Lower leg skin (tissue), 4 donors: ENCODE data around the gene MAGI2. TPM values are rescaled to one million over a fixed set of nuclear protein-coding genes. Genes with fewer than 3 reads are reported as not detected.
"Not testable (repeated sequence)": the region's sequence is repeated elsewhere in the genome, so short reads cannot be mapped to it uniquely, and the experiment has no call there.

Source experiments
- DNase-seq, 2 donors: peaks; one replicate each; pipeline ENCODE4 v3.0.0-alpha.2; 2019; ENCODE audit warnings: low spot score in 2 of 2
- H3K4me3 ChIP-seq: fragments of 200-600 bp; sonication (generic); 2 replicates; pipeline ENCODE4 v1.5.1; 2017; ENCODE audit warnings: mild to moderate bottlenecking, low read depth; ENCODE audit not compliant: poor library complexity, severe bottlenecking
- CTCF ChIP-seq, 3 donors: fragments of 450-650 bp; IDR thresholded peaks; one replicate each; pipeline ENCODE4 v1.5.1; 2016; ENCODE audit warnings: antibody characterized with exemption in 3 of 3, mild to moderate bottlenecking in 3 of 3, moderate library complexity in 2 of 3
- POLR2A ChIP-seq, 2 donors: fragments of 450-650 bp; IDR thresholded peaks; one replicate each; pipeline ENCODE4 v1.6.1; 2016 to 2017; ENCODE audit warnings: antibody characterized with exemption in 2 of 2, mild to moderate bottlenecking in 1 of 2, moderate library complexity in 1 of 2
- WGBS, 2 donors: methylation state at CpG; one replicate each; pipeline ENCODE4 v1.1.5; 2018; 5-methylcytosine and 5-hydroxymethylcytosine counted together
- intact Hi-C: fragments of 100-400 bp; cut with DNase I; formaldehyde crosslinking; loops from one replicate; pipeline ENCODE4 v1.15.0; 2023; ENCODE audit warnings: low total_unique reads
- total RNA-seq, 4 donors: library from RNA; depleted of rRNA; stranded (reverse); fragments of >200 nt; gene quantifications; one replicate each; pipeline ENCODE4 v1.1.0, GENCODE V29; 2016

MAGI2 gene
- total RNA-seq, 4 donors from 2014 or later = 1.6 to 3.0 (median 2.1) TPM

DNA sequence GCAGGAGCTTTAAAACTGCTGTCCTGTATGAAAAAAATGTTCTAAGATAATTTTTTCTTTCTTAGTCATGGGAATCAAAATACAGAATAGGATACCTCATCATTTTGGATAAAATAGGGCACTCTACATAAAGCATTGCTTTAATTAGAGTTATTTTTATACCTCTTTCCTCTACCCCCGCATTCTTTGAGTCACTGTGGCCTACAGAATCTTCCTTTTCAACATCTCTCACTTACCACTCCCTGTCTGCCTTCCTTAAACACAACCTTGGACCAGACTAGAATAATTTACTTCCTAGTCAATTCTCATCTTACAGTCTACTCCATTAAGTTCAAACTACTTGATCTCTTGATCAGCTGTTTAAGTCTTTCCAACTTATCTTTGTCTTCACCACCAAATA, 1192.6 kb downstream of the MAGI2 start:
- 73 to 76% methylated on average over 1 of the region's 1 CpG for WGBS, 2 donors
- no peak overlapping the region for H3K4me3 ChIP-seq
- intact Hi-C loops = no loop called here
- no peak for DNase-seq
- TF ChIP-seq CTCF (IDR thresholded peaks at IDR 0.05) = no peak
- TF ChIP-seq POLR2A (IDR thresholded peaks at IDR 0.05) = no peak

- intact Hi-C loops = no loop called here
- DNase-seq = no peak
- no peak overlapping the region for H3K4me3 ChIP-seq
- WGBS, 2 donors = 72 to 77% methylated on average over 3 of the region's 3 CpGs
- no peak for TF ChIP-seq CTCF (IDR thresholded peaks at IDR 0.05)
- TF ChIP-seq POLR2A (IDR thresholded peaks at IDR 0.05) = no peak
Measured at GRCh38 chr7:78254726-78255055, 1198.8 kb downstream of the MAGI2 start.

- H3K4me3 ChIP-seq = no peak overlapping the region
- no peak for DNase-seq
- 65 to 70% methylated on average over 4 of the region's 4 CpGs for WGBS, 2 donors
- intact Hi-C loops = no loop called here
- TF ChIP-seq POLR2A (IDR thresholded peaks at IDR 0.05) = no peak
- no peak for TF ChIP-seq CTCF (IDR thresholded peaks at IDR 0.05)
Measured at GRCh38 chr7:78253850-78254725, 1199.4 kb downstream of the MAGI2 start.

GRCh38 chr7:78248867-78249266, 1204.6 kb downstream of the MAGI2 start:
- 92 to 94% methylated on average over 4 of the region's 4 CpGs for WGBS, 2 donors
- no peak for DNase-seq
- TF ChIP-seq POLR2A (IDR thresholded peaks at IDR 0.05) = no peak
- no peak for TF ChIP-seq CTCF (IDR thresholded peaks at IDR 0.05)
- H3K4me3 ChIP-seq = no peak overlapping the region
- intact Hi-C loops = no loop called here

GRCh38 chr7:78247910-78248689, 1205.4 kb downstream of the MAGI2 start:
- TF ChIP-seq POLR2A (IDR thresholded peaks at IDR 0.05) (no peak), CTCF (IDR thresholded peaks at IDR 0.05) (no peak)
- intact Hi-C loops = no loop called here
- no peak overlapping the region for H3K4me3 ChIP-seq
- DNase-seq = no peak

GRCh38 chr7:78240179-78240578, 1213.3 kb downstream of the MAGI2 start:
- WGBS, 2 donors = 89 to 96% methylated on average over 1 of the region's 1 CpG

More at GRCh38 chr7:78240179-78240578, 1213.3 kb downstream of the MAGI2 start:
- intact Hi-C loops, DNase-seq, H3K4me3 ChIP-seq: not testable (repeated sequence)
